Activated CD4-positive, CD25-positive, alpha-beta regulatory T cell treated with anti-CD3 and anti-CD28 coated beads, Interleukin-2, amount 50 U/mL, for 24 hours (primary cell): Measurements from ENCODE around the gene THUMPD3.

Source experiments
- ATAC-seq, 2 donors: fragments of 150-1000 bp; cut with Tn5 transposase; one replicate each; pipeline ENCODE4 v1.10.0; 2021; ENCODE audit warnings: mild to moderate bottlenecking in 1 of 2, moderate library complexity in 1 of 2

THUMPD3 gene

DNA sequence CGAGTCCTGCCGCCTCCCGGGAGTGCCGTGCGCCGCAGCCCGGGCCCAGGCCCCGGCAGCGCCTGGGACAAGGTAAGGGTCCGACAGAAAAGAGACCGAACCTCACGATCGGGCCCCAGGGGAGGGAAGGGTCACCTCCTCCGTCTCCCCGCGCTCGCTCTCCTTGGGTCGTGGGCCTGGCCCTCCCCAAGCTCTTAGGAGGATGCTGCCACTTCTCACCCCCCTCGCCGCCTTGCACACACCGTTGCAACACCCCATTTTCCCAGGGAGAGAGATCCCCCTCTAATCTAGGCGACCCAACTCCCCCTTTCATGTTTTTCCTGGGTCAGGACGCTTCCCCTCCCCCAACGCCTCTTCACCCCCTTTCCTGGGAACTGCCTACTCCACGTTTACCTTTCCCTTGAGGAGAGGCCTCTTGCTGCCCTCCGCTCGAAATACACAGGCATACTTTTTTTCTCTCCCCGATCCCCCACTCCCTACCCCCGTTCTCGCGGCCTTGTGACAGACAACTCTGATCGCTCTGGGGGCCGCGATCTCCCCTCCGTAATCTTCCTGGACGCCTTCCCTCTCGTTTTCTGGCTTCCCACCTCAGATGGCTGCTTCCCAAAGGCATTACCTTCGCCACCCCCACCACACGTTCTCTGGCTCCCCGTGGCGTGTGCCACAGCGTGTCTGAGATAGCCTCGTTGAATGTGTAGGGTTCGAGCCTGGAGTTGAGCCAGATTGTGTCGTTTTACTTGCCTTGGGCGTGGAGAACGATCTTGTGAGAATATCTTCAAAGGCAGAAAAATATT is 35.2 kb downstream of the THUMPD3 start:
- no peak for ATAC-seq

- ATAC-seq = no peak
These were observed 36.0 kb downstream of the THUMPD3 start for GRCh38 chr3:9398700-9399336.

DNA sequence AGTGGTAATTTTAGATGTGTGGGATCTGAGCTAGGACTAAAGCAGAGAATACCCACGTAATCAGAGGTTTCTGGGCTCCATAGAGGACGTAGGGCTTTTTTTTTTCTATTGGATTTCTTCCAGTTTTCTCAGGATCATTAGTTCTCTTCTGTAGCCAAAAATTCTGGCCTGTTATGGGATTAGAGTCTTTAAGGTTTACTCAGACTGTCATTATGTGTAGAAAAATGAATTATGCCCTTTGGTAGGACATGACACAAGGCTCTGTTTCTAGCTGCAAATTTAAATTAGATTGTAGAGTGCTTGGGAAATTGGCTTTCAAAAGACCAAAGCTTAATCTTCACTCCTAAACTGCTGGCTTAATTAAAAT is 36.5 kb downstream of the THUMPD3 start:
- ATAC-seq = no peak

DNA sequence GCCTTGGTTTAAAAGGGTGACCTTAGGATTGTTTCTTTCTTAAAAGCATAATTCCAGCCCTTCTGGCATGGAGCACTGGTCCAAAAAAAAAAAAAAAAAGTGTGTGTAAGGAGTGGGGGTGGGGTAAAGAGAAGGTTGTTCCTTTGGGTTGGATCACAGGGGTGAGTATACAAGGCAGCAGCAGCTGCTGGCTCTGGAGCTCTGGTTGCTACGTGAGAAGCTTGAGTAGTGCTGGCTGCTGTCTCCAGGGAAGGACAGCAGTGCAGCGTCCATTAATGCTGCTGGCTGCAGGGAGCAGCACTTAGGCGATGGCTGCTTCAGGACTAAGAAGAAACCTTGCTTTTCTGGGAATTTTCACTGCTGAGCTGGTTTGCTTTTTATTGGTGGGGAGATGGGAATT is 36.9 kb downstream of the THUMPD3 start:
- no peak for ATAC-seq

DNA sequence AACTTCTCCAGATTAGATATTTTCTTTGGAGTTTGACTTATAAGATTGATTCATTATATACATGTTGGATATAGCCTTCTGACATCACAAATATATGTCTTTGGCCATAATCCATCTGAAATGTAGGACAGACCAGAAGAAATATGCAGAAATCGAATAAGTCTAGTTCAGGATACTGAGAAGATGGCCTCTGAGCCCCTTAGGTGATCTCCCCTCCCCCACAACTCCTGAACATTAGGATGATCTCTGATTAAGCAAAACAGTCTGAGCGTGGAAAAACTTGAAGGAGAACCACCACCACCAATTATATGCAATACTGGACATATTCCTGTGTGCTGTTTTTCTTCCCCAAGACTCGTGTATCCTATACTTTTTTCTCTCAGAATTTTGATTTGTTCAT is 37.8 kb downstream of the THUMPD3 start:
- ATAC-seq = no peak

DNA sequence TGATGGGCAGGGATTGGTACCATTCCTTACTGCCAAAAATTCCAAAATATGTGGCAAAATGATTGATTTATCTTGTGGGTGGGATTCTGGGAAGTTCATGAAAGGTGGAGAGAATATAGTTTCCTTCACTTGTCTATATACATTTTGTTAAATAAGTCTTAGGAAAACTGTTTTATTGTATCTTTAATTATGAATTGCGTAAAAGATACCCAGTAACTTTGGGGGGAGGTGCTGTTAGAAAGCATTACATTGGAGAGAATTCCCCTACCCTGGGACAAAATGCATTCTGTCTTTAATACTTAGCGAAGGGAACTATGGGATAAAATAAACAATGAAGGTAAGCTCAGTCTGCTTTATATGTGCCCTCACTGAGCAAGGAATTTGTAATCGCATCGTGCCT is 39.1 kb downstream of the THUMPD3 start:
- ATAC-seq = no peak

GRCh38 chr3:9402410-9403228 is 39.8 kb downstream of the THUMPD3 start:
- no peak for ATAC-seq

DNA sequence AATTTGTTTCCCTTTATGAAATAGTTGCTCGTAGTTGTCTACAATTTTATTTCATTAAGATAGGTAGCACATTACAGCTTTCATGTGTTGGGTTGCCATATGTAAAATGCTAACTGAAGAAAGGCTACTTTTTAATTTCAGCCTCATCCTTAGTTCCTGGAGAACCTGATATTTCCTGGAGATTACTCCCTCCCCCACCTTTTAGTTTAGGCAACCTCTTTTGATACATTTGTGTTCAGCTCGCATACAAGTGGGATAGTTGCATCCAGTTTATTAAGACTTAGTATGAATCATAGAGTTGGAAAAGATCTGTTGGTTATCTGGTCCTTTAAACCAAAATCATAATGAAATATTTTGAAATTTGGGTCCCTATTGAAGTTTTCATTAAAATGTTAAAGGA is 40.6 kb downstream of the THUMPD3 start:
- ATAC-seq = no peak

DNA sequence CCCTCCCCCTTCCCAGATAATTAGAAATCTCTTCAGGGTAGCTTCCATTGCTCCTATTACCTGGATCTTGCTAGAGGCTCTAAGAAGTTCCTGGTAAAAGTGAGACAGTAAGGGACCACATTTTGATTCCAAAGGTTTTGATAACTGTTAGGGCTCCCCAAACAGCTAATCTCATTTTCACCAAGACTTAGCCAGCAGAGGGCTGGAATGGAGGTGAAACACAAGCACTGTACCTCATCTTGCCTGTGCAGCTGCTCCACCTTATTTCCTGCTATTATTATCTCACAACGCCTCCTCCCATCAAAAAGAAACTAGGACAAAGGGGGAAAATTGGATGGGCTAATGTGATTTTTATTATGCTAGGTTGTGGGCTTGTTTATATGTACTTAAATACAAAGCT is 41.8 kb downstream of the THUMPD3 start:
- ATAC-seq = peak in 1 of 2 donors; percentile 36

DNA sequence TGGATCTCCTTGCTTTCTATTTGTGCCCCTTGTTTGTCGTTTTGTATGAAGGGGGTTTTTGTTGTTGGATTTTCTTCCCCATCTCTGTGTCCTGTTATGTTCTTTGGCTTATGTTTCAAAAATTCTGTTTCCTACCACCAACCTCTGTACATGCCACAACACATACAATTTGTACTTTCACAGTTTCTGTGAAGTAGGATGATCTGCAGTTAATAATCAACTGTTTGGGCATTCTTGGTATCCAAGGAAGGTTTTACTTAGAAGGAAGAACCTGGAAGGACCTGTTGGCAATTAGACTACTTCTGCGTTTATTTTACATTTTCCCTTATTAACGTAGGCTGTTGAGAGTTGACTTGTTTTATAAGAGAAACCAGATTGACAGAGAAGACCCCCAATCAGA is 42.9 kb downstream of the THUMPD3 start:
- ATAC-seq = no peak

- ATAC-seq = no peak
These were observed 44.2 kb downstream of the THUMPD3 start for GRCh38 chr3:9406856-9407626.

GRCh38 chr3:9408061-9408460 is 45.2 kb downstream of the THUMPD3 start:
- no peak for ATAC-seq

- no peak for ATAC-seq
These were observed 45.7 kb downstream of the THUMPD3 start for GRCh38 chr3:9408546-9408945.

GRCh38 chr3:9409981-9410854 is 47.4 kb downstream of the THUMPD3 start:
- ATAC-seq = peak in 1 of 2 donors; percentile 64

DNA sequence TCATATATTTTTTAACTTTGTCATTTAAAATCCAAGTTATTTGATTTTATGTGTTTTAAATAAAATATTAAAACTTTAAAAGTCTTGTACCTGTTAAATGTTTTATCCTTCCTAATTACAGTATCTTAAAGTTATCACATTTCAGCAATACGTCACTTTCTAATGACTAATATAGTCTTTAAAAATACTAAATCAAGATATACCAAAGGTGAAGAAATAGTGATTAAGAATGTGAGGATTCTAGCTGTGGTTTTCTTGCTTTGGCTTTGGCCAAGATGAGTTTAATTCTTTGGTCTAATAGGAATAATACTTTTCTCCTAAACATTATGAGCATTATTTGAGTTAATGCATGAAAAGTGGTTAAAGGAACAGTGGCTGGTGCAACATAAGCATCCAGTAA is 48.4 kb downstream of the THUMPD3 start:
- peak; percentile 10 to 60 for ATAC-seq

DNA sequence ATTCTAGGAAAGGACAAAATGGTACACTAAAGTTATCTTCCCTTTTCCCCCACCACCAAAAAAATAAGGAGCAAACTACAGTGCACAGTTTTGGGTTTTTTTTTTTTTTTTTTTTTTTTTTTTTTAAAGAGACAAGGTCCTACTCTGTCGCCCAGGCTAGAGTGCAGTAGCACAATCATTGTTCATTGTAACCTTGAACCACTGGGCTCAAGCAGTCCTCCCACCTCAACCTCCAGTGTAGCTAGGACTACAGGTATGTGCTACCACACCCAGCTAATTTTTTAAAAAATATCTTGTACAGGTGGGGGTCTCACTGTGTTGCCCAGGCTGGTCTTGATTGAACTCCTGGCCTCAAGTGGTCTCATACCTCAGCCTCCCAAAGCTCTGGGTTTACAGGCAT is 49.4 kb downstream of the THUMPD3 start:
- no peak for ATAC-seq

DNA sequence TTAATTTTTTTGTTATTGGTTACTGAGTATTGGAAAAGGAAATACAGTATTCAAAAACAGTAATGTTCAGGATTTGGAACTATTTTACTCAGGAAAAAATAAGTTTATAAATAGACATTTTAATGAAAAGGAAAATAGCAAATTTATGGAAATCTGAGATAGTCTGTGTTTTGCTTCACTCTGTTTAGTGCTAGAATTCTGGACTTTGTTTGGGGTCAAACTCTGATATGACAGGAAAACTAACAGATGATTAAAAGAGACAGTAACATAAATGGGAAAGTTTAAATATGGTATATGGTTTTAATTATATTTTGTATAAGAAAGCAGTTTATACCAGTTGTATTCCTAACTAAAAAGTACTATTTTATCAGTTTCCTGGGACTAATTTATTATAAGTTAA is 52.0 kb downstream of the THUMPD3 start:
- ATAC-seq = no peak

GRCh38 chr3:9415485-9416138 is 52.8 kb downstream of the THUMPD3 start:
- peak in 1 of 2 donors; percentile 33 for ATAC-seq

- peak; percentile 57 to 66 for ATAC-seq
These were observed 53.4 kb downstream of the THUMPD3 start for GRCh38 chr3:9416139-9416780.

GRCh38 chr3:9420850-9421549 is 58.1 kb downstream of the THUMPD3 start:
- ATAC-seq = peak in 1 of 2 donors; percentile 36
